ENCODE measurements around the gene ENTPD3. TPM values are rescaled to one million over a fixed set of nuclear protein-coding genes. Genes with fewer than 3 reads are reported as not detected.

The ENTPD3 gene
- total and polyA plus RNA-seq, 2 of the 8 experiments (the other 6 are each of a cell fraction or from before 2014, with no cell fraction given), result 0.60 to 1.0 TPM

GRCh38 chr3:40358454-40358853 is 28.5 kb upstream of the ENTPD3 start:
- Histone ChIP-seq H2BK120ac (replicated peaks; ENCODE audit: low read depth, low read length) (no peak overlapping the region), H2BK20ac (ENCODE audit: low read length) (no peak overlapping the region), H3K23me2 (ENCODE audit: low read depth, low read length) (no peaks in the 10 kb centered on the region), H3K27me3 (replicated peaks in 1 of 4; ENCODE audit: control insufficient read depth in 3 of 4, extremely low read depth in 1 of 4, insufficient read depth in 3 of 4, low read length in 3 of 4) (peaks cover 0 to 1% (median 0%) of the 10 kb centered on the region in 4 experiments; a peak in 1 of 7 replicates), H3K9me3 (ENCODE audit: insufficient read depth in 2 of 2, low read depth in 1 of 2, low read length in 1 of 2) (peaks cover 0 to 6% of the 10 kb centered on the region in 2 experiments; a peak in 2 of 4 replicates), H3K18ac (ENCODE audit: extremely low read depth, low read length) (no peak overlapping the region), H4K8ac (ENCODE audit: extremely low read depth, insufficient read depth, low read length) (no peak overlapping the region), H3K4me1 (replicated peaks in 1 of 4; ENCODE audit: control insufficient read depth in 3 of 4, insufficient read depth in 4 of 4, low read length in 3 of 4) (no peaks in the 10 kb centered on the region), H2AK5ac (ENCODE audit: low read depth, low read length) (no peak overlapping the region), H3K4ac (replicated peaks; ENCODE audit: insufficient read length, low read depth, low read length) (no peak overlapping the region), H3K4me2 (ENCODE audit: insufficient read depth in 1 of 2, low read depth in 2 of 2, low read length in 2 of 2) (no peak overlapping the region), H3K27ac (ENCODE audit: low read depth, low read length) (no peak overlapping the region), H3K23ac (ENCODE audit: insufficient read length) (no peak overlapping the region), H3K79me1 (ENCODE audit: low read depth, low read length) (no peaks in the 10 kb centered on the region), H4K20me1 (replicated peaks in 1 of 2; ENCODE audit: control insufficient read depth in 1 of 2, insufficient read depth in 2 of 2, low read length in 2 of 2) (no peaks in the 10 kb centered on the region), H2BK5ac (ENCODE audit: low read depth, low read length) (no peak overlapping the region), H4K91ac (replicated peaks; ENCODE audit: insufficient read length, low read length) (no peak overlapping the region), H4K5ac (ENCODE audit: insufficient read length, low read depth, low read length) (no peak overlapping the region), H3K9ac (replicated peaks in 1 of 4; ENCODE audit: extremely low read depth in 1 of 4, low read depth in 3 of 4, low read length in 3 of 4) (no peak overlapping the region), H2AFZ (ENCODE audit: low read length) (no peak overlapping the region), H3K14ac (ENCODE audit: insufficient read length) (no peak overlapping the region), H3K36me3 (ENCODE audit: control insufficient read depth in 2 of 4, insufficient read depth in 4 of 4, low read length in 3 of 4) (no peaks in the 10 kb centered on the region), H2BK15ac (ENCODE audit: low read length) (no peak overlapping the region), H2BK12ac (ENCODE audit: low read depth, low read length) (no peak overlapping the region), H3K56ac (replicated peaks; ENCODE audit: insufficient read length, low read depth, low read length) (no peak overlapping the region), H3K4me3 (ENCODE audit: extremely low read depth in 1 of 4, insufficient read depth in 2 of 4, low read depth in 3 of 4, low read length in 4 of 4) (no peak overlapping the region), H3K79me2 (ENCODE audit: control insufficient read depth in 1 of 2, insufficient read depth in 2 of 2, low read length in 2 of 2) (no peaks in the 10 kb centered on the region)
- TF ChIP-seq SIRT6 (IDR thresholded peaks at IDR 0.05; ENCODE audit: low read length) (no peak), RAD21 (IDR thresholded peaks at IDR 0.05 in 1 of 2, conservative IDR thresholded peaks at IDR 0.05 in 1 of 2; ENCODE audit: low read depth in 2 of 2, low read length in 2 of 2) (no peak), KDM4A (IDR thresholded peaks at IDR 0.05; ENCODE audit: low read depth, low read length, severe bottlenecking) (no peak), EGR1 (IDR thresholded peaks at IDR 0.05; ENCODE audit: borderline replicate concordance, low read depth, low read length) (no peak), ASH2L (IDR thresholded peaks at IDR 0.05; ENCODE audit: low read length) (no peak), NANOG (IDR thresholded peaks at IDR 0.05; ENCODE audit: insufficient read depth, low read depth, low read length, poor library complexity, severe bottlenecking) (no peak), SIX5 (IDR thresholded peaks at IDR 0.05; ENCODE audit: low read depth, low read length) (no peak)
- 89% methylated on average over 1 of the region's 1 CpG; no CpG with 5 or more reads in 1 of the 2 experiments for WGBS, 2 experiments (ENCODE audit: extremely low coverage in 1 of 2, insufficient coverage in 1 of 2, insufficient read length in 1 of 2, insufficient replicate concordance in 2 of 2, low coverage in 1 of 2, low lambda C conversion rate in 2 of 2, missing lambda C conversion rate in 1 of 2)
- POLR2A ChIA-PET (ENCODE audit: partially characterized antibody), result no interaction called here
- CTCF ChIA-PET (ENCODE audit: partially characterized antibody), result no interaction called here
- DNase-seq (ENCODE audit: low read depth in 1 of 2, low spot score in 2 of 2), result no peak
- FAIRE-seq, result no peak
